IMR-90 (cell line): Measurements from ENCODE around the gene FNDC10. TPM values are rescaled to one million over a fixed set of nuclear protein-coding genes. Genes with fewer than 3 reads are reported as not detected.

Source experiments
- ATAC-seq: fragments of 200-7000 bp; cut with Tn5 transposase; 2 replicates; pipeline ENCODE4 v1.9.1; 2020; ENCODE audit warnings: low read depth, mild to moderate bottlenecking, moderate library complexity
- BruUV-seq: library from RNA; stranded (reverse); fragments of 400-500 nt; replicated peaks from 2 replicates; lab custom pipeline; 2021; lab: Mats Ljungman, UMichigan
- CTCF ChIA-PET: fragments of 300-600 bp; formaldehyde crosslinking; extraction: SDS; loops from one replicate; lab custom pipeline; 2021; ENCODE audit warnings: antibody characterized with exemption; lab: Yijun Ruan, JAX
- POLR2A ChIA-PET: fragments of 300-600 bp; sonication (Branson Sonifier 250); formaldehyde crosslinking; loops from one replicate; lab custom pipeline; 2022; ENCODE audit warnings: antibody characterized with exemption; ENCODE audit not compliant: unreplicated experiment; lab: Charles Lee
- DNase-seq: peaks from one replicate; pipeline ENCODE4 v3.0.0; 2013
- H2AFZ ChIP-seq: replicated peaks from 2 replicates; pipeline ENCODE3; 2013; ENCODE audit warnings: low read length, mild to moderate bottlenecking; ENCODE audit not compliant: poor library complexity
- H2AK5ac ChIP-seq: 2 replicates; pipeline ENCODE4 v1.6.1; 2013; ENCODE audit warnings: low read depth, low read length, inconsistent platforms
- H2AK9ac ChIP-seq: replicated peaks from 2 replicates; pipeline ENCODE3; 2013; ENCODE audit warnings: mild to moderate bottlenecking, low read depth, low read length, moderate library complexity; ENCODE audit not compliant: poor library complexity
- H2BK120ac ChIP-seq: 2 replicates; pipeline ENCODE4 v1.6.1; 2013; ENCODE audit warnings: low read depth, low read length, inconsistent platforms
- H2BK15ac ChIP-seq: 3 replicates; pipeline ENCODE4 v1.6.1; 2013; ENCODE audit warnings: low read depth, low read length, inconsistent platforms
- H2BK20ac ChIP-seq: 2 replicates; pipeline ENCODE4 v1.6.1; 2013; ENCODE audit warnings: low read depth, mild to moderate bottlenecking, inconsistent platforms, low read length, moderate library complexity
- H2BK5ac ChIP-seq: 2 replicates; pipeline ENCODE4 v1.6.1; 2013; ENCODE audit warnings: mild to moderate bottlenecking, low read depth, low read length, inconsistent platforms; ENCODE audit not compliant: poor library complexity, severe bottlenecking
- H3K14ac ChIP-seq: replicated peaks from 2 replicates; pipeline ENCODE4 v1.6.1; 2013; ENCODE audit warnings: low read depth, low read length, inconsistent platforms
- H3K18ac ChIP-seq: 2 replicates; pipeline ENCODE4 v1.6.1; 2013; ENCODE audit warnings: low read depth, low read length, control low read depth
- H3K23ac ChIP-seq: 2 replicates; pipeline ENCODE4 v1.6.1; 2013; ENCODE audit warnings: low read depth, low read length, inconsistent platforms
- H3K27ac ChIP-seq: 2 replicates; pipeline ENCODE4 v1.5.1; 2013; ENCODE audit warnings: mild to moderate bottlenecking, control low read depth, low read length; ENCODE audit not compliant: insufficient read depth
- H3K27me3 ChIP-seq: 2 replicates; pipeline ENCODE4 v1.6.1; 2013; ENCODE audit warnings: low read length; ENCODE audit not compliant: control insufficient read depth, insufficient read depth
- H3K36me3 ChIP-seq: 2 replicates; pipeline ENCODE4 v1.6.1; 2013; ENCODE audit warnings: low read length, mixed read lengths; ENCODE audit not compliant: control insufficient read depth, insufficient read depth
- H3K4ac ChIP-seq: 2 replicates; pipeline ENCODE4 v1.6.1; 2013; ENCODE audit warnings: low read depth, low read length, inconsistent platforms
- H3K4me1 ChIP-seq: 2 replicates; pipeline ENCODE4 v1.6.1; 2013; ENCODE audit warnings: low read length, mixed read lengths; ENCODE audit not compliant: control insufficient read depth, insufficient read depth
- H3K4me2 ChIP-seq: 2 replicates; pipeline ENCODE4 v1.6.1; 2013; ENCODE audit warnings: low read depth, mild to moderate bottlenecking, control low read depth, low read length, moderate library complexity
- H3K4me3 ChIP-seq: 2 replicates; pipeline ENCODE4 v1.5.1; 2013; ENCODE audit warnings: low read depth, mild to moderate bottlenecking, control low read depth, low read length, moderate library complexity; ENCODE audit not compliant: insufficient read depth
- H3K56ac ChIP-seq: 2 replicates; pipeline ENCODE4 v1.6.1; 2013; ENCODE audit warnings: low read length, inconsistent platforms; ENCODE audit not compliant: insufficient read depth; ENCODE audit errors: extremely low read depth
- H3K79me1 ChIP-seq, 2 experiments: 2 replicates each; pipeline ENCODE4 v1.6.1; 2013; ENCODE audit warnings: low read length in 2 of 2, inconsistent platforms in 1 of 2, low read depth in 1 of 2
- H3K9ac ChIP-seq: 2 replicates; pipeline ENCODE4 v1.6.1; 2013; ENCODE audit warnings: low read depth, low read length, control low read depth
- H3K9me1 ChIP-seq: 2 replicates; pipeline ENCODE4 v1.6.1; 2013; ENCODE audit warnings: low read length, inconsistent platforms; ENCODE audit not compliant: insufficient read depth
- H3K9me3 ChIP-seq: 2 replicates; pipeline ENCODE4 v1.6.1; 2013; ENCODE audit warnings: low read length; ENCODE audit not compliant: control insufficient read depth, insufficient read depth
- H4K20me1 ChIP-seq: 2 replicates; pipeline ENCODE4 v1.6.1; 2013; ENCODE audit warnings: low read length, inconsistent platforms; ENCODE audit not compliant: insufficient read depth
- H4K5ac ChIP-seq: 2 replicates; pipeline ENCODE4 v1.6.1; 2013; ENCODE audit warnings: mild to moderate bottlenecking, low read depth, low read length, control low read depth
- H4K8ac ChIP-seq, 2 experiments: 2 replicates each; pipeline ENCODE4 v1.6.1; 2013; ENCODE audit warnings: low read depth in 2 of 2, low read length in 2 of 2, control low read depth in 1 of 2, inconsistent platforms in 1 of 2
- H4K91ac ChIP-seq: 2 replicates; pipeline ENCODE4 v1.6.1; 2013; ENCODE audit warnings: low read depth, low read length, inconsistent platforms; ENCODE audit not compliant: insufficient read depth
- BHLHE40 ChIP-seq: fragments of 150-350 bp; IDR thresholded peaks from 2 replicates; pipeline ENCODE4 v1.6.1; 2016; ENCODE audit warnings: mild to moderate bottlenecking, low read depth, low read length
- CHD1 ChIP-seq: IDR thresholded peaks from 2 replicates; pipeline ENCODE4 v1.6.1; 2012; ENCODE audit warnings: low read depth, low read length, improper control_type of control experiment
- CTCF ChIP-seq: conservative IDR thresholded peaks from 2 replicates; pipeline ENCODE4 v1.5.1; 2012; ENCODE audit warnings: mild to moderate bottlenecking, low read depth, low read length, improper control_type of control experiment
- MAFK ChIP-seq: IDR thresholded peaks from 2 replicates; pipeline ENCODE4 v1.6.1; 2012; ENCODE audit warnings: low read depth, low read length, improper control_type of control experiment
- RFX5 ChIP-seq: IDR thresholded peaks from 2 replicates; pipeline ENCODE4 v1.8.0; 2012; ENCODE audit warnings: low read depth, mild to moderate bottlenecking, low read length, moderate library complexity
- WGBS, 2 experiments: methylation state at CpG; one replicate each; pipeline versions ENCODE4 v1.1.5 to v1.1.7; 2013; ENCODE audit warnings: missing lambda C conversion rate in 2 of 2; ENCODE audit not compliant: insufficient read length in 1 of 2; ENCODE audit errors: extremely low coverage in 2 of 2; 5-methylcytosine and 5-hydroxymethylcytosine counted together
- dilution Hi-C: fragments of 300-500 bp; cut with HindIII; formaldehyde crosslinking; loops from one replicate; pipeline ENCODE4 v1.14.3; 2018; ENCODE audit warnings: low sequenced_read_pairs; ENCODE audit not compliant: unreplicated experiment
- in situ Hi-C: fragments of 300-500 bp; cut with MboI; formaldehyde crosslinking; loops from 3 replicates; pipeline ENCODE4 v1.14.3; 2019; ENCODE audit warnings: low sequenced_read_pairs, inconsistent platforms, mixed read lengths
- intact Hi-C: fragments of 100-400 bp; cut with micrococcal nuclease; formaldehyde crosslinking; loops from 2 replicates; pipeline ENCODE4 v1.10.0; 2022
- polyA plus RNA-seq, 3 experiments: library from polyadenylated mRNA; depleted of rRNA; stranded (reverse); fragments of >200 nt; gene quantifications; 2 replicates each; pipeline ENCODE4 v1.2.3, GENCODE V29; 2012; ENCODE audit warnings: low replicate concordance in 1 of 3
- total RNA-seq: library from RNA; depleted of rRNA; stranded (reverse); fragments of >200 nt; gene quantifications from 2 replicates; pipeline ENCODE4 v1.2.3, GENCODE V29; 2012

The FNDC10 gene
- total and polyA plus RNA-seq, 2 of the 4 experiments (the other 2 are of a cell fraction), result 0.36 to 5.8 TPM

- no peaks in the 10 kb centered on the region for H3K9me1 ChIP-seq
- ChIA-PET CTCF (interaction anchor here (0.8 kb wide), 1 partner anchor 264 kb away, joined by 3 read pairs; no protein-coding TSS in a partner anchor), POLR2A (no interaction called here)
- BruUV-seq, result no TSS peak
- H3K9ac ChIP-seq, result no peak overlapping the region
- no peak overlapping the region for H3K4ac ChIP-seq
- H3K79me1 ChIP-seq, result no peaks in the 10 kb centered on the region
- peak overlapping the region; percentile 42 for H2AK9ac ChIP-seq
- dilution Hi-C loops (no loop called here), intact Hi-C loops (no loop called here), in situ Hi-C loops (no loop called here)
- H2BK120ac ChIP-seq, result no peak overlapping the region
- H2AK5ac ChIP-seq, result no peak overlapping the region
- 89% methylated on average over 10 of the region's 28 CpGs; no CpG with 5 or more reads in 1 of the 2 experiments for WGBS, 2 experiments
- H3K23ac ChIP-seq, result no peak overlapping the region
- H3K56ac ChIP-seq, result no peak overlapping the region
- no peak overlapping the region for H2BK5ac ChIP-seq
- no peak overlapping the region for H3K27ac ChIP-seq
- peaks cover 10% of the 10 kb centered on the region; the same call in 1 of the 2 replicates for H3K4me1 ChIP-seq
- TF ChIP-seq MAFK (no peak), CTCF (no peak), BHLHE40 (no peak), CHD1 (no peak), RFX5 (no peak)
- H2AFZ ChIP-seq, result no peak overlapping the region
- no peak overlapping the region for H2BK15ac ChIP-seq
- H3K4me3 ChIP-seq, result no peak overlapping the region
- H3K9me3 ChIP-seq, result no peaks in the 10 kb centered on the region
- peaks cover 24% of the 10 kb centered on the region for H3K27me3 ChIP-seq
- H4K20me1 ChIP-seq, result no peaks in the 10 kb centered on the region
- H4K91ac ChIP-seq, result no peak overlapping the region
- H4K5ac ChIP-seq, result no peak overlapping the region
- H2BK20ac ChIP-seq, result no peak overlapping the region
- H3K36me3 ChIP-seq, result no peaks in the 10 kb centered on the region
- no peak overlapping the region for H3K14ac ChIP-seq
- no peak overlapping the region for H3K18ac ChIP-seq
- no peak overlapping the region for H3K4me2 ChIP-seq
- DNase-seq (no peak), ATAC-seq (no peak)
- H4K8ac ChIP-seq, result no peak overlapping the region
These were observed 1.8 kb downstream of the FNDC10 start for GRCh38 chr1:1598051-1598719.
